ENCODE data around the gene MAPK6.
"Not testable (repeated sequence)": the region's sequence is repeated elsewhere in the genome, so short reads cannot be mapped to it uniquely, and the experiment has no call there.

The MAPK6 gene

DNA sequence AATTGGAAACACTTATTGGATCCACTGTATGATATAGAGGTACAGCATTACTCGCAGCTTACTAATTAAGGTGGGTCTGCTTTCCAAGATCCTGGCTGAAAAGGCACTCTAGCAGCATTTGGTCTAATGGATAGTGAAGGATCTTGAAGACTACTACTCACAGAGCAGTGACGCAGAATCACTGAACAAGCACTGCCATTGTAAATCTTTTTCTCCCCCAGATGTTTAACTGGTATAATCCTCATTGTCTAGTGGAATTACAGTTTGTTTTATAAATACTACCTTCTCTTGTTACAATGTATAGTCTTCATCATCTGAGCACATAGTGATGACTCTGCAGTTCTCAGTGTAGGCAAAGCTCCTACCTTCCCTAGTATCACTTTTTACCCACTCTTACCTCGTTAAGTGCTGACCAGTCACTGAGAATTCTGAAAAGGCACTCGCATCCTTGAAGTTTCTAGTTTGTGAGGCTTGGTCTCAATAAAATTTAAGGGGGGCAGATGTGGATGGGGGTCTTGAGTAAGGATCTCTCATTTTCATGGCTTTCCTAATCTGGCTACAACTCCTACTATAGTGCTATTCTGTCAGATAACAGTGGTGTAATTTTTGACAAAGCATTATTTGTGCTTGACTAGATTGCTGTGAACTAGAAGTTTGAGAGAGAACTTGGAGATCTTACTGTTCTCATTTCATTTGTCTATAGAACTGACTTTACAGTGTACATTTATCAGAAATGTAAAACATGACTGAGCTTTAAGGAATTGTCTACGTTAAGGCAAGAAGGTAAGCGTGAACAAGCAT, 23.2 kb downstream of the MAPK6 start:
- DNase-seq (ENCODE audit: low read depth, low spot score) = no peak

GRCh38 chr15:52045795-52046298, 26.8 kb downstream of the MAPK6 start:
- not testable (repeated sequence) for DNase-seq (ENCODE audit: low read depth, low spot score)

- not testable (repeated sequence) for DNase-seq (ENCODE audit: low read depth, low spot score)
These were observed 27.5 kb downstream of the MAPK6 start for GRCh38 chr15:52046552-52046951.

DNA sequence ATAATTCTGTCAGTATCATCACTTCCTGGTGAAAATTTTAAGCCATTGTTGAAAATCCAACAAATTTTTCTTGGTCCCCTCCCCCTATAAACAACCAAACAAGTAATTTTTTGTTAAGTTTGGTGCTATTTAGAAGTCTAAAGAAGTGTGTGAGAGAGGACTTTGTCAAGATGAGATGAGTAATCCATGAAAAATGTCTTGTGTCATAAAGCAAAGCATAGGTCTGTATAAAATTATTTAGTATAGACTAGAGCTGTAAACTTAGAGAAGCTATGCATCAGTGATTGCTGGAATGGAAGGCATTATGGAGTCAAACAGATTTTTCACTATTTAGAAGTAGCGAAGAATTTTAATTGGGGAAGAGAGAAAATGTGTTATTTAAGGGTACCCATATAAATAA, 31.4 kb downstream of the MAPK6 start:
- no peak for DNase-seq (ENCODE audit: low read depth, low spot score)

- no peak for DNase-seq (ENCODE audit: low read depth, low spot score)
These were observed 33.3 kb downstream of the MAPK6 start for GRCh38 chr15:52052066-52052935.

DNA sequence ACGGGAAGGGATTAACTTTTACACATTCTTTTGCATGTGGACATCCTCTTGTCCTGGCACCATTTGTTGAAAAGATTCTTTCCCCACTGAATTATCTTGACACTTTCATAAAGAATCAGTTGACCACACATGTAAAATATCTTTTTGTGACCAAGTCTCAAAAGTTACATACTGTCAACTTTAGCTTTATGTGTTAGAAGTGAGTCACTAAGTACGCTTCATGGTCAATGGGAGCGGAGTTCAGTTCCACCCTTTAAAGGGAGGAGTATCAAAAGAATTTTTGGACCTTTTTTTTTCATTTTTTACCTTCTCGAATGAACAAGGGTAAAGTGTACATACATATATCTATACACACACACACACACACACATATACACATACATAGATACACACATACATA, 35.4 kb downstream of the MAPK6 start:
- DNase-seq (ENCODE audit: low read depth, low spot score) = no peak

DNA sequence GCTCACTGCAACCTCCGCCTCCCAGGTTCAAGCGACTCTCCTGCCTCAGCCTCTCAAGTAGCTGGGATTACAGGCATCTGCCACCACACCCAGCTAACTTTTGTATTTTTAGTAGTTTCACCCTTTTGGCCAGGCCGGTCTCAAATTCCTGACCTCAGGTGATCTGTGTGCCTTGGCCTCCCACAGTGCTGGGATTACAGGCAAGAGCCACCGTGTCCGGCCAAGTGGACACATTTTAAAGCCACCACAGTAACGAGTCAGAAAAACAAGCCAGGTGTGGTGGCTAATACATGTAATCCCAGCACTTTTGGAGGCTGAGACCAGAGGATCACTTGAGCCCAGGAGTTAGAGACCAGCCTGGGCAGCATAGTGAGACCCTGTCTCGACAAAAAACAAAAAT, 35.8 kb downstream of the MAPK6 start:
- not testable (repeated sequence) for DNase-seq (ENCODE audit: low read depth, low spot score)

GRCh38 chr15:52056001-52056400, 37.0 kb downstream of the MAPK6 start:
- no peak for DNase-seq (ENCODE audit: low read depth, low spot score)

GRCh38 chr15:52056496-52056895, 37.5 kb downstream of the MAPK6 start:
- no peak for DNase-seq (ENCODE audit: low read depth, low spot score)

DNA sequence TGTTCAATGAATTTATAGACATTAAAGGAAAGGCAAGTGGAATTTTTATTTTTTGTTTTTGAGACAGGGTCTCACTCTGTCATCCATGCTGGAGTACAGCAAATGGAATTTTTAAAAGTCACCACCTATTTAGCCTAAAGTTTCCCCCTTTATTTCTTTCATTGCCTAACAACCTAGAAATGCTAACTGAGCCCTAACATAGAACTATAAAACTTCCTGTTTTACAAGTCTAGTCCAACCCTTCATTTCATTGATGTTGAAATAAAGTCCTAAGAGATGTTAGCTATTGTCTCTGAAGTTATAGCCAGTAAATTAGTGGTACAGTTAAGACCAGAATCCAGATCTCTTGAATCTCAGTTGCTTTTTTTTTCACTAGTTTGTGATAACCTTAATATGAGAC, 39.0 kb downstream of the MAPK6 start:
- DNase-seq (ENCODE audit: low read depth, low spot score) = no peak

- DNase-seq (ENCODE audit: low read depth, low spot score) = no peak
These were observed 41.5 kb downstream of the MAPK6 start for GRCh38 chr15:52060501-52060900.

GRCh38 chr15:52066842-52067544, 48.0 kb downstream of the MAPK6 start:
- no peak for DNase-seq (ENCODE audit: low read depth, low spot score)

- no peak for DNase-seq (ENCODE audit: low read depth, low spot score)
These were observed 48.5 kb downstream of the MAPK6 start for GRCh38 chr15:52067545-52067926.

- no peak for DNase-seq (ENCODE audit: low read depth, low spot score)
These were observed 49.1 kb downstream of the MAPK6 start for GRCh38 chr15:52068004-52068615.

- no peak for DNase-seq (ENCODE audit: low read depth, low spot score)
These were observed 50.5 kb downstream of the MAPK6 start for GRCh38 chr15:52069559-52069958.

DNA sequence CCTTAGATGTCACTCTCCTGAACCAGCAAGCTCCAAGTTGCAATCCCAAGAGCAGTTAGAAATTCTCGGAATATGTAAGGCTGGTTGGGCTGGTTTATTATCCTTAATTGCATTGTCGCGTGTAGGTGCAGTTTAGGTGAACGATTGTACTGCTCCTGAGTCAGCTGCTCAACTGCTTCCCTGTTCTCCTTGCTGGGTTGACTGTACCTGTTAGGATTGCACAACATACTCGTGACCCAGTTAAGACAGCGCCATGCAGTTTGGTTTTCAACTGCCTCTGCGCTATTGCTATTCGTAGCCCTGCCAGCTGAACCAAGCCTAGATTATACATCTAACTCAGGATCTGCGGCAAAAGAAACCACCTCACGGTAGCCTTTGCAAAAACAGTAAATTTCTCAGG, 52.6 kb downstream of the MAPK6 start:
- DNase-seq (ENCODE audit: low read depth, low spot score) = no peak

- DNase-seq (ENCODE audit: low read depth, low spot score) = no peak
These were observed 58.1 kb downstream of the MAPK6 start for GRCh38 chr15:52076889-52077781.

DNA sequence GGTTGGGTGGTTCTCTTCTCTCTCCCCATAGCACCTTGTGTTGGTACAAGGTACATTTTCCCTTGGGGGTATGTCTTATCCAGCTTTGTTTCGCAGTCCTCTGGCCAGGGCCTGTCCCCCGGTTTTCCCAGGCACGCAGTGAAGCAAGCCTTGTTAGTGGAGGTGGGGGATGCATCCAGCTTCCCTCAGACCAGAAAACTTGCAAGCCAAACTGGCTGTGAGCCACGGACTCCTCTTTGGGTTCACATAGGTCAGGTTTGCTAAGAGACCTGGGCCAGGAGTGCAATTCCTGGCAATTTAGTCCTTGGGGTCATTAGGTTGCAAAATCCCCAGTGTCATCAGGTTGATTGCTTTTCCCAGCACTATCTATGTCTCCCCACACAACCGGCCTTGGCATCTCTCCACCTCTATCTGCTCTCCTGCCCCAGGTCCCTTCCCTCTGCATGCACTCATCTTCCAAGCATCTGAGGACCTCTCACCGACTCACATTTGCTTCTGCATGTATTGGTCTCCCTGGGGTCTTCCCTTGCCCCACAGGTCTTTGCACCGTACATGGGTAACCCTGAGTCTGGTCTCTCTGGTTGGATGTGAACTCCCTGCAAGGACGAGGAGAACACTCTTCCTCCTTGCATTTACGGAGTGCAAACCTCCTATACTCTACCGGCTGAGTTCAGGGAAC, 59.3 kb downstream of the MAPK6 start:
- no peak for DNase-seq (ENCODE audit: low read depth, low spot score)

DNA sequence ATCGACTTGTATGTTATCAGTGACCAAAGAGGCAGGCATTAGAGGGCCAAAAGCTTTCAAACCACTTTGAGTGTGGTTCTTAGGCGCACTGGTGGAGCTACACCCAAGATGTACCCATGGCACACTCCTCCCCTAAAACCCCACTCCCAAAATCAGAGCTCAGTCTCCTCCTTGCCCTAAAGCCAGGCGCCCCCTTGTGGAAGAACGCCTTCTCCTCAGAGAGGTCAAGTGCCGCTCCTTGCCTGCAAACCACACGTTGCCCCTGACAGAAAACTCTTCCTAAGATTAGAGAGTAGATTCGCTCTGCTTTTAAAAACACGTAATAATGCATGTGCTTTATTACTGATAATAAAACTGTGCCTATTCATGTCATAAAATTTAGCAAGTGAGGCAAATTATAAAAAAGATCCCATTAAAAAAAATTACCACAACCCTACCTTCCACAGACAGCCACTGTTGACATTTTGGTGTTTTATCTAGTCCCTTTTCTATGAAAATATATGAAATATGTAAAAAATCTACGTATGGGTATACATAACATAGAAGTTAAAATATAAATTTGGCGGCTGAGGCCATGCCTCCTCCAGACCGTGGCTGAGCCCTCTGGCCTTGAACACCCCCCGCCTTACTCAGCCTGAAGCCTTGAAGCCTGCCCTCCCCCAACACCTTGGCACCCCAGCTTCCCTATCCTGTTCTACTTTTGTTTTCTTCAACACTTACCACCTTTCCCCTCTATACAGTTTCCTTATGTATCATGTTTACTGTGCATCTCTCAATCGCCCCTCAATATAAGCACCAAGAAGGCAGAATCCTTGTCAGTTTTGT, 60.1 kb downstream of the MAPK6 start:
- DNase-seq (ENCODE audit: low read depth, low spot score) = peak; percentile 64

Data from activated naive CD8-positive, alpha-beta T cell treated with anti-CD3 and anti-CD28 coated beads, Interleukin-2, amount 50 U/mL, for 16 hours (primary cell).